Endodermal cell (in vitro differentiated cells): ENCODE results near the gene OR6N1. TPM values are rescaled to one million over a fixed set of nuclear protein-coding genes. Genes with fewer than 3 reads are reported as not detected.

Experiments used
- DNase-seq: peaks from one replicate; pipeline ENCODE4 v3.0.0-alpha.2; 2017
- H3K27ac ChIP-seq: 2 replicates; pipeline ENCODE4 v1.5.1; 2013; ENCODE audit warnings: mild to moderate bottlenecking, low read depth, low read length, moderate library complexity
- H3K27me3 ChIP-seq: 2 replicates; pipeline ENCODE4 v1.6.1; 2013; ENCODE audit warnings: mild to moderate bottlenecking, low read length, moderate library complexity; ENCODE audit not compliant: insufficient read depth, control insufficient read depth, poor library complexity, severe bottlenecking
- H3K36me3 ChIP-seq: 2 replicates; pipeline ENCODE4 v1.7.0; 2013; ENCODE audit warnings: mild to moderate bottlenecking, low read length, moderate library complexity; ENCODE audit not compliant: control insufficient read depth, insufficient read depth
- H3K4me1 ChIP-seq: one replicate; pipeline ENCODE4 v1.7.0; 2013; ENCODE audit warnings: low read length; ENCODE audit not compliant: control insufficient read depth, insufficient read depth
- H3K4me3 ChIP-seq: 2 replicates; pipeline ENCODE4 v1.5.1; 2013; ENCODE audit warnings: mild to moderate bottlenecking, low read length, moderate library complexity
- H3K9ac ChIP-seq: 2 replicates; pipeline ENCODE4 v1.6.1; 2013; ENCODE audit warnings: mild to moderate bottlenecking, low read length, moderate library complexity; ENCODE audit not compliant: poor library complexity, severe bottlenecking; ENCODE audit errors: extremely low read depth
- H3K9me3 ChIP-seq: 2 replicates; pipeline ENCODE4 v1.6.1; 2013; ENCODE audit warnings: mild to moderate bottlenecking, low read length, moderate library complexity; ENCODE audit not compliant: control insufficient read depth
- H3K27ac Mint-ChIP-seq: 2 replicates; pipeline ENCODE4 v1.8.0; 2020; ENCODE audit warnings: mixed read lengths
- H3K27me3 Mint-ChIP-seq: 2 replicates; pipeline ENCODE4 v1.8.0; 2021; ENCODE audit warnings: mild to moderate bottlenecking, mixed read lengths; ENCODE audit not compliant: insufficient read depth
- H3K36me3 Mint-ChIP-seq: 2 replicates; pipeline ENCODE4 v1.8.0; 2020; ENCODE audit warnings: low read depth, mixed read lengths
- H3K4me1 Mint-ChIP-seq: 2 replicates; pipeline ENCODE4 v1.8.0; 2020; ENCODE audit warnings: mixed read lengths
- H3K4me3 Mint-ChIP-seq: 2 replicates; pipeline ENCODE4 v1.8.0; 2020; ENCODE audit warnings: mild to moderate bottlenecking, moderate library complexity, mixed read lengths
- H3K9me3 Mint-ChIP-seq: 2 replicates; pipeline ENCODE4 v1.8.0; 2020; ENCODE audit warnings: mild to moderate bottlenecking, mixed read lengths
- CTCF ChIP-seq: fragments of 200-600 bp; sonication (generic); conservative IDR thresholded peaks from 2 replicates; pipeline ENCODE4 v1.5.0; 2021; ENCODE audit warnings: antibody characterized with exemption, mild to moderate bottlenecking
- WGBS, 2 experiments: methylation state at CpG; one replicate each; pipeline versions ENCODE4 v1.1.5 to v1.1.7; 2013; ENCODE audit warnings: missing lambda C conversion rate in 2 of 2, mixed read lengths in 1 of 2; ENCODE audit not compliant: insufficient coverage in 1 of 2, insufficient read length in 1 of 2; 5-methylcytosine and 5-hydroxymethylcytosine counted together
- total RNA-seq, 2 donors: library from RNA; stranded (reverse); fragmentation: NEBNext Ultra II Directional in 1 of 2; extraction: Animal tissue kit (Norgen Biotek cat#: 25700) in 1 of 2; gene quantifications; 2 replicates in 1 of 2; 3 replicates in 1 of 2; pipeline ENCODE4 v1.2.1, GENCODE V29; 2021

OR6N1 gene
- total RNA-seq, 2 donors from 2014 or later = not detected

GRCh38 chr1:158728510-158729225 lies 43.3 kb downstream of the OR6N1 start:
- no peak overlapping the region for H3K27ac Mint-ChIP-seq
- 85% methylated on average over 3 of the region's 3 CpGs; no CpG with 5 or more reads in 1 of the 2 experiments for WGBS, 2 experiments
- no peak overlapping the region for H3K4me3 Mint-ChIP-seq
- DNase-seq = no peak
- no peak for TF ChIP-seq CTCF
- no peaks in the 10 kb centered on the region for H3K27me3 ChIP-seq
- H3K9me3 ChIP-seq = no peaks in the 10 kb centered on the region
- H3K27me3 Mint-ChIP-seq = no peaks in the 10 kb centered on the region
- peaks cover 2% of the 10 kb centered on the region for H3K4me1 Mint-ChIP-seq
- no peak overlapping the region for H3K9ac ChIP-seq
- H3K27ac ChIP-seq = no peak overlapping the region
- no peak overlapping the region for H3K4me3 ChIP-seq
- no peaks in the 10 kb centered on the region for H3K36me3 ChIP-seq
- H3K36me3 Mint-ChIP-seq = no peaks in the 10 kb centered on the region
- no peaks in the 10 kb centered on the region for H3K4me1 ChIP-seq
- H3K9me3 Mint-ChIP-seq = no peaks in the 10 kb centered on the region

- Histone ChIP-seq H3K27me3 (no peaks in the 10 kb centered on the region), H3K9me3 (no peaks in the 10 kb centered on the region), H3K36me3 (no peaks in the 10 kb centered on the region), H3K27ac (no peak overlapping the region), H3K4me3 (no peak overlapping the region), H3K4me1 (no peaks in the 10 kb centered on the region), H3K9ac (no peak overlapping the region)
- Mint-ChIP-seq H3K9me3 (no peaks in the 10 kb centered on the region), H3K27me3 (no peaks in the 10 kb centered on the region), H3K27ac (no peak overlapping the region), H3K4me1 (no peaks in the 10 kb centered on the region), H3K4me3 (no peak overlapping the region), H3K36me3 (no peaks in the 10 kb centered on the region)
- no peak for DNase-seq
- no peak for TF ChIP-seq CTCF
- 93 to 100% methylated on average over 5 of the region's 5 CpGs for WGBS, 2 experiments
Observed at GRCh38 chr1:158724442-158724841, 47.6 kb downstream of the OR6N1 start.

GRCh38 chr1:158720620-158721019 lies 51.4 kb downstream of the OR6N1 start, which contains the start of gene OR6K3:
Gene OR6K3, minus strand, starts transcription at chr1:158720720. Its CDS starts 2,605 bp downstream, at chr1:158718115.
- no peaks in the 10 kb centered on the region for H3K36me3 Mint-ChIP-seq

More at GRCh38 chr1:158720620-158721019, 51.4 kb downstream of the OR6N1 start, which contains the start of gene OR6K3:
- Mint-ChIP-seq H3K9me3 (no peaks in the 10 kb centered on the region), H3K27ac (no peak within 1 kb of the TSS), H3K4me1 (no peaks in the 10 kb centered on the region), H3K27me3 (no peaks in the 10 kb centered on the region), H3K4me3 (no peak within 1 kb of the TSS)
- no peaks in the 10 kb centered on the region for H3K36me3 ChIP-seq
- no peaks in the 10 kb centered on the region for H3K27me3 ChIP-seq
- no peak for TF ChIP-seq CTCF
- H3K4me3 ChIP-seq = no peak within 1 kb of the TSS
- H3K9me3 ChIP-seq = no peaks in the 10 kb centered on the region
- WGBS, 2 experiments = 85% methylated on average over 2 of the region's 2 CpGs; no CpG with 5 or more reads in 1 of the 2 experiments
- H3K27ac ChIP-seq = no peak within 1 kb of the TSS
- H3K4me1 ChIP-seq = no peaks in the 10 kb centered on the region
- no peak for DNase-seq
- H3K9ac ChIP-seq = no peak within 1 kb of the TSS
